ENCODE results near the gene DNAJC25.

DNAJC25 gene

DNA sequence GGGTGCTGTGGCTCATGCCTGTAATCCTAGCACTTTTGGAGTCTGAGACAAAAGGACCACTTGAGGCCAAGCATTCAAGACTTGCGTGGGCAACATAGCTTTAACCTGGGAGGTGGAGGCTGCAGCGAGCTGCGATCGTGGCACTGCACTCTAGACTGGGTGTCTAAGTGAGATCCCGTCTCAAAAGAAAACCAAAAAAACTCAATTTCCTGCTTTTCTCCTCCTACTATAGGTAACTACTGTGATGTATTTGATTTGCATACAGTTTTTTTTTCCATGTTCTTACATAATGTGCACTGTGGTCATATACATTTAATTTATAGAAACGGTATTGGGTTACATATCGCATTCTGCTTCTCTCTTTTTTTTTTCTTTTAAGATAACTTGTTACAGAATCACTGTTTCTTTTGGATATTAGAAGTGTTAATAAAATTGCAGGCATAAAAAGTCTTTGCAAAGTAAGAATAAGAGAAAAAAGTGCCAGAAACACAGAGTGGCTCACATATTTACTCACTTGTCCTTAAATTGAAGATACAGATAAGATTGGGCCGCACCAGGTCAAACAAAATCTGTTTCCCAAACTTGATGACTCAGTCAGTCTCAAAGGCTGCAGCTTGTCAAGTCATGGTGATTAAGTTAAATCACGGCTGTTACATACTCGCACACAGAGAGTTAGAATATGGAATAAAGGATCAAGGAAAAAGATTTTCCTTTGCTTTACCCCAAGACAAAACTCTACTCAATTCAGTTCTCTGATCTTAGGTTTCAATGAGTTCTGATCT lies 29.7 kb upstream of the DNAJC25 start:
- no CpG with 5 or more reads among the region's 10 CpGs for WGBS (ENCODE audit: extremely low coverage, insufficient coverage, insufficient read length)
- no peak overlapping the region for H3K4me2 ChIP-seq (ENCODE audit: low read length)
- no peaks in the 10 kb centered on the region for H3K9me3 ChIP-seq (ENCODE audit: insufficient read depth, low read depth, low read length)
- H3K79me1 ChIP-seq (ENCODE audit: low read length): peaks cover 2% of the 10 kb centered on the region
- DNase-seq: peak; percentile 13 to 59
- H2AK5ac ChIP-seq (ENCODE audit: low read length): no peak overlapping the region
- H3K4me1 ChIP-seq (ENCODE audit: control insufficient read depth in 1 of 2, insufficient read depth in 2 of 2, low read length in 2 of 2): peaks cover 0 to 4% of the 10 kb centered on the region in 2 experiments
- no peak overlapping the region for H2AFZ ChIP-seq (ENCODE audit: insufficient read depth, low read length, poor library complexity)
- H3K79me2 ChIP-seq (ENCODE audit: control insufficient read depth, insufficient read depth, low read length, poor library complexity): no peaks in the 10 kb centered on the region
- H4K91ac ChIP-seq (ENCODE audit: low read depth, low read length): no peak overlapping the region
- no peak overlapping the region for H3K14ac ChIP-seq (ENCODE audit: low read length)
- peaks cover 0 to 2% of the 10 kb centered on the region in 2 experiments for H3K36me3 ChIP-seq (ENCODE audit: control insufficient read depth in 1 of 2, insufficient read depth in 2 of 2, low read length in 2 of 2)
- H3K27ac ChIP-seq (ENCODE audit: low read depth, low read length): no peak overlapping the region
- no peaks in the 10 kb centered on the region for H3K27me3 ChIP-seq (ENCODE audit: insufficient read depth, low read length)
- no peak overlapping the region for H2BK5ac ChIP-seq (ENCODE audit: low read depth, low read length, poor library complexity)
- no peak overlapping the region for H3K9ac ChIP-seq (ENCODE audit: low read length)
- no peak overlapping the region for H3K4ac ChIP-seq (ENCODE audit: low read depth, low read length)
- no peak overlapping the region for H2BK12ac ChIP-seq (ENCODE audit: low read length)
- no peak overlapping the region for H4K12ac ChIP-seq (ENCODE audit: low read depth, low read length)
- no peak overlapping the region for H2BK120ac ChIP-seq (ENCODE audit: insufficient read depth, low read length, poor library complexity)
- no peak overlapping the region for H3K23ac ChIP-seq (ENCODE audit: low read length)
- no peak overlapping the region for H4K8ac ChIP-seq (ENCODE audit: low read depth, low read length)
- no peak overlapping the region for H3K4me3 ChIP-seq (ENCODE audit: low read depth, low read length)
- no peak overlapping the region for H3K18ac ChIP-seq (ENCODE audit: low read length)

DNA sequence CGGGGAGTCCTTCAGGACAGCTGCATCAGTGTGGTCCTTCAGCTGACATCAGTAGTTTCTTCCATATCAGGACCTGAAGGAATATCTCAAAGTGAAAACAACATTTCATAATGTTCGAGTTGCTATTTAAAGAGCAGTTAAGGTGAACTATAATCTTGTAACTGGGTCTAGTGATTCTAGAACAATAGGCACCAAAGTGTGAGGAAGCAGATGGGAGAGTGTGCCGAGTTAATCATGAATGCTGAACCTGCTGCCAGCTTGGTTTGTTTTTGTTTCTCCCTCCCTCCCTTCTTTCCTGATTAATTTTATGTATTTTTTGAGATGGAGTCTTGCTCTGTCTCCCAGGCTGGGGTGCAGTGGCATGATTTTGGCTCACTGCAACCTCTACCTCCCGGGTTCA lies 28.1 kb upstream of the DNAJC25 start:
- no peak overlapping the region for H4K8ac ChIP-seq (ENCODE audit: low read depth, low read length)
- H2AK5ac ChIP-seq (ENCODE audit: low read length): no peak overlapping the region
- H3K27me3 ChIP-seq (ENCODE audit: insufficient read depth, low read length): no peaks in the 10 kb centered on the region
- no peak overlapping the region for H2AFZ ChIP-seq (ENCODE audit: insufficient read depth, low read length, poor library complexity)
- H3K36me3 ChIP-seq (ENCODE audit: control insufficient read depth in 1 of 2, insufficient read depth in 2 of 2, low read length in 2 of 2): no peaks in the 10 kb centered on the region
- no peak overlapping the region for H4K91ac ChIP-seq (ENCODE audit: low read depth, low read length)
- H2BK5ac ChIP-seq (ENCODE audit: low read depth, low read length, poor library complexity): no peak overlapping the region
- peaks cover 0 to 2% of the 10 kb centered on the region in 2 experiments for H3K4me1 ChIP-seq (ENCODE audit: control insufficient read depth in 1 of 2, insufficient read depth in 2 of 2, low read length in 2 of 2)
- no peak overlapping the region for H3K23ac ChIP-seq (ENCODE audit: low read length)
- H3K79me2 ChIP-seq (ENCODE audit: control insufficient read depth, insufficient read depth, low read length, poor library complexity): no peaks in the 10 kb centered on the region
- no peaks in the 10 kb centered on the region for H3K9me3 ChIP-seq (ENCODE audit: insufficient read depth, low read depth, low read length)
- no peak overlapping the region for H3K4me2 ChIP-seq (ENCODE audit: low read length)
- no peak for DNase-seq
- no CpG with 5 or more reads among the region's 4 CpGs for WGBS (ENCODE audit: extremely low coverage, insufficient coverage, insufficient read length)
- no peak overlapping the region for H3K18ac ChIP-seq (ENCODE audit: low read length)
- H4K12ac ChIP-seq (ENCODE audit: low read depth, low read length): no peak overlapping the region
- no peak overlapping the region for H2BK120ac ChIP-seq (ENCODE audit: insufficient read depth, low read length, poor library complexity)
- H3K79me1 ChIP-seq (ENCODE audit: low read length): peaks cover 2% of the 10 kb centered on the region
- H3K14ac ChIP-seq (ENCODE audit: low read length): no peak overlapping the region
- no peak overlapping the region for H3K27ac ChIP-seq (ENCODE audit: low read depth, low read length)
- H3K9ac ChIP-seq (ENCODE audit: low read length): no peak overlapping the region
- no peak overlapping the region for H3K4me3 ChIP-seq (ENCODE audit: low read depth, low read length)
- H3K4ac ChIP-seq (ENCODE audit: low read depth, low read length): no peak overlapping the region
- H2BK12ac ChIP-seq (ENCODE audit: low read length): no peak overlapping the region

DNA sequence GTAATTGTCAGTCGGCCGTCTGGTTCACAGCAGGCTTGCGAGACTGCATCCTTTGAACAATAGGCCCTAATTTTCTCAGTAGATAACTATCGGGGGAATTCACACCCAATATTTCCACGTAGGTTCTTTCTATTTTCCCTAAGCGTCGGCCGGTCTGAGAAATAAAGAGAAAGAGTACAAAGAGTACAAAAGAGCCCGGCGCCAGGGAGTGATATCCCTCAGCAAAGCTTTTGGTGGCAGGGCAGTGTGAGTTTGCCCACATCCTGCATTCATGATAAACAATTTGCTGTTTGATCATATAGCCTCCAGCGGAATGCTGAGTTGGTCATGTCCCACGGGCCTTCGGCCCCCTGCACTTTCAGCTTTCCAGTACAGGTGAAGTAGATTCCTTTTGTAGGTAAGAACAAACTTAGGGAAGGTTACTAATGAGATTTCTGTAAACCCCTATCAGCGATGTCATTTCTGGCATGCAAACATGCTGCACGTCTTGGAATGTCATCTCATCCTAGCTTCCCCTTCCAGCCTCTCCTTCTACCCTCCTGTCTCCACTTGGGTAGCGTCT lies 27.0 kb upstream of the DNAJC25 start:
- Histone ChIP-seq H3K4me2 (ENCODE audit: low read length) (no peak overlapping the region), H3K27ac (ENCODE audit: low read depth, low read length) (no peak overlapping the region), H3K4me3 (ENCODE audit: low read depth, low read length) (no peak overlapping the region), H2BK120ac (ENCODE audit: insufficient read depth, low read length, poor library complexity) (no peak overlapping the region), H4K91ac (ENCODE audit: low read depth, low read length) (no peak overlapping the region), H3K9ac (ENCODE audit: low read length) (no peak overlapping the region), H2BK12ac (ENCODE audit: low read length) (no peak overlapping the region), H3K79me2 (ENCODE audit: control insufficient read depth, insufficient read depth, low read length, poor library complexity) (no peaks in the 10 kb centered on the region), H3K27me3 (ENCODE audit: insufficient read depth, low read length) (no peaks in the 10 kb centered on the region), H4K8ac (ENCODE audit: low read depth, low read length) (no peak overlapping the region), H3K18ac (ENCODE audit: low read length) (no peak overlapping the region), H3K14ac (ENCODE audit: low read length) (no peak overlapping the region), H2AFZ (ENCODE audit: insufficient read depth, low read length, poor library complexity) (no peak overlapping the region), H3K4me1 (ENCODE audit: control insufficient read depth in 1 of 2, insufficient read depth in 2 of 2, low read length in 2 of 2) (no peaks in the 10 kb centered on the region), H2AK5ac (ENCODE audit: low read length) (no peak overlapping the region), H3K79me1 (ENCODE audit: low read length) (peaks cover 2% of the 10 kb centered on the region), H3K4ac (ENCODE audit: low read depth, low read length) (no peak overlapping the region), H4K12ac (ENCODE audit: low read depth, low read length) (no peak overlapping the region), H3K36me3 (ENCODE audit: control insufficient read depth in 1 of 2, insufficient read depth in 2 of 2, low read length in 2 of 2) (no peaks in the 10 kb centered on the region), H3K9me3 (ENCODE audit: insufficient read depth, low read depth, low read length) (no peaks in the 10 kb centered on the region), H3K23ac (ENCODE audit: low read length) (no peak overlapping the region), H2BK5ac (ENCODE audit: low read depth, low read length, poor library complexity) (no peak overlapping the region)
- no CpG with 5 or more reads among the region's 16 CpGs for WGBS (ENCODE audit: extremely low coverage, insufficient coverage, insufficient read length)
- DNase-seq: peak; percentile 82 to 90

DNA sequence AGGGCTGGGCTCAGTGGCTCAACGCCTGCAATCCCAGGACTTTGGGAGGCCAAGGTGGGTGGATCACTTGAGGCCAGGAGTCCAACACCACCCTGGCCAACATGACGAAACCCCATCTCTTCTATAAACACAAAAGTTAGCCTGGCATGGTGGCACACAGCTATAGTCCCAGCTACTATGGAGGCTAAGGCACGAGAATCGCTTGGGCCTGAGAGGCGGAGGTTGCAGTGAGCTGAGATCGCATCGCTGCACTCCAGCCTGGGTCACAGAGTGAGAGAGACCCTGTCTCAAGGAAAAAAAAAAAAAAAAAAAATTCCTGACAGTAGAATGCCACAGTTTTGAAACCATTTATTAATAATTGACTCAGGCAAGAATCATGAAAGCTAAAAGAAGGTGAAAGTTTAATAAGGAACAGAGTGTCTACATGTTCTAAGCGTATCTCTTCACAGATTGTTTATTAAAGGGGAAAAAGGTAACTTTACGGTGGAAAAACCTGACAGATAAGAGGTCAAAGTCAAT lies 26.0 kb upstream of the DNAJC25 start:
- no peak overlapping the region for H4K12ac ChIP-seq (ENCODE audit: low read depth, low read length)
- no peak overlapping the region for H2BK120ac ChIP-seq (ENCODE audit: insufficient read depth, low read length, poor library complexity)
- no CpG with 5 or more reads among the region's 9 CpGs for WGBS (ENCODE audit: extremely low coverage, insufficient coverage, insufficient read length)
- H4K91ac ChIP-seq (ENCODE audit: low read depth, low read length): no peak overlapping the region
- no peak overlapping the region for H2BK5ac ChIP-seq (ENCODE audit: low read depth, low read length, poor library complexity)
- no peak overlapping the region for H2AK5ac ChIP-seq (ENCODE audit: low read length)
- H4K8ac ChIP-seq (ENCODE audit: low read depth, low read length): no peak overlapping the region
- H3K18ac ChIP-seq (ENCODE audit: low read length): no peak overlapping the region
- H3K23ac ChIP-seq (ENCODE audit: low read length): no peak overlapping the region
- no peak overlapping the region for H2AFZ ChIP-seq (ENCODE audit: insufficient read depth, low read length, poor library complexity)
- no peaks in the 10 kb centered on the region for H3K36me3 ChIP-seq (ENCODE audit: control insufficient read depth in 1 of 2, insufficient read depth in 2 of 2, low read length in 2 of 2)
- H3K27ac ChIP-seq (ENCODE audit: low read depth, low read length): no peak overlapping the region
- no peak overlapping the region for H3K14ac ChIP-seq (ENCODE audit: low read length)
- no peak overlapping the region for H2BK12ac ChIP-seq (ENCODE audit: low read length)
- no peaks in the 10 kb centered on the region for H3K4me1 ChIP-seq (ENCODE audit: control insufficient read depth in 1 of 2, insufficient read depth in 2 of 2, low read length in 2 of 2)
- no peaks in the 10 kb centered on the region for H3K27me3 ChIP-seq (ENCODE audit: insufficient read depth, low read length)
- H3K79me1 ChIP-seq (ENCODE audit: low read length): no peaks in the 10 kb centered on the region
- no peaks in the 10 kb centered on the region for H3K79me2 ChIP-seq (ENCODE audit: control insufficient read depth, insufficient read depth, low read length, poor library complexity)
- no peak for DNase-seq
- no peak overlapping the region for H3K9ac ChIP-seq (ENCODE audit: low read length)
- no peak overlapping the region for H3K4me2 ChIP-seq (ENCODE audit: low read length)
- H3K9me3 ChIP-seq (ENCODE audit: insufficient read depth, low read depth, low read length): no peaks in the 10 kb centered on the region
- no peak overlapping the region for H3K4ac ChIP-seq (ENCODE audit: low read depth, low read length)
- no peak overlapping the region for H3K4me3 ChIP-seq (ENCODE audit: low read depth, low read length)

Measured in trophoblast cell (in vitro differentiated cells and primary cell).